Keratinocyte (primary cell): Measurements from ENCODE around the gene ANTKMT.

Experiments used
- EZH2 ChIP-seq: IDR thresholded peaks from one replicate; pipeline ENCODE4 v1.6.1; 2012; ENCODE audit warnings: inconsistent platforms, mild to moderate bottlenecking, low read length, moderate library complexity
- TF ChIP-seq, protein P1 (sequence below), 3 experiments: IDR thresholded peaks in 1 of 3; conservative IDR thresholded peaks in 1 of 3; optimal IDR thresholded peaks in 1 of 3; 2 replicates in 2 of 3; 3 replicates in 1 of 3; pipeline versions ENCODE3 to v1.5.1; 2011; ENCODE audit warnings: low read length in 3 of 3, mild to moderate bottlenecking in 3 of 3, moderate library complexity in 2 of 3, control low read depth in 1 of 3, inconsistent platforms in 1 of 3; ENCODE audit not compliant: insufficient read depth in 2 of 3; ENCODE audit errors: extremely low read depth in 1 of 3

DNA sequence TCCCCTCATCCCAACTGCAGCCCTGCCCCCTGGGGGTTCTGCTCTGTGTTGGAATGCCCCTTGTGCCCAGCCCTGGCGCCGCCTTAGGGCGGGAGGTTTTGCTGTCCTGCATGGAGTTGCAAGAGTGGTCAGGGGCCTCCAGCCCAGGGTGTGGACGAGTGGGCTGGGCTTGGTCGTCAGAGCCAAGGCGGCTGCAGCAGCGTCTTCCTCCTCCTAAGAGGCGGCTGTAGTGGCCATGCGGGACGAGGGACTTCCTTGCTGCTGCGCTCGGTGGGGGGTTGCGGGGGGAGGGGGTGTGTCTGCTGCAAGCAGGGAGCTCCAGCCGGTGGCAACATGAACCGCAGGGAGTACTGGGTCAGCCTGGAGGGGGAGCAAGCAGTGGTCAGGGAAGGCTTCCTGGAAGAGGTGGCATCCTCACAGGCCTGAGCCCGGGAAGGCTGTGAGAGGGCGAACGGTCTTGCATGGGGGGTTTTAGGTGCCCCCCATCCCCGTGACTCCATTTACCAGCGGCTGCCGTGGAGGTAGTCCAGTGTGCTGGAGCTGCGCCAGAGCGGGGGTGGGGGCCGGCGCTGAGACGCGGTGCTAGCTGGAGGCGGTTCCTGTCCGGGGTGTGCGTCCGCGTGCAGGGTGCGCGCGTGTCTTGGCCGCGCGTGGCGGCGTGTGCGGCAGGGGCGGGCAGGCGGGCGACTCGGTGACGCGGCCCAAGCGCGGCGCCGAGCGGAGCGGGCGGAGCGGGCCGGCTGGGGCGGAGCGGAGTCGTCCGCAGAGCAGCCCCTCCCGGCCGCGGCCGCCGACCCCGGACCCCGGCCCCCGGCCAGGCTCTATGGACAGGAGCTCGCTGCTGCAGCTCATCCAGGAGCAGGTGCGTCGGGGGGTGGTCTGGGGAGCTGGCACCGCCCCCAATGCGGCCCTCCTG, 45.7 kb upstream of the ANTKMT start, which contains the start of gene RHBDL1:
- TF ChIP-seq, protein P1, sequence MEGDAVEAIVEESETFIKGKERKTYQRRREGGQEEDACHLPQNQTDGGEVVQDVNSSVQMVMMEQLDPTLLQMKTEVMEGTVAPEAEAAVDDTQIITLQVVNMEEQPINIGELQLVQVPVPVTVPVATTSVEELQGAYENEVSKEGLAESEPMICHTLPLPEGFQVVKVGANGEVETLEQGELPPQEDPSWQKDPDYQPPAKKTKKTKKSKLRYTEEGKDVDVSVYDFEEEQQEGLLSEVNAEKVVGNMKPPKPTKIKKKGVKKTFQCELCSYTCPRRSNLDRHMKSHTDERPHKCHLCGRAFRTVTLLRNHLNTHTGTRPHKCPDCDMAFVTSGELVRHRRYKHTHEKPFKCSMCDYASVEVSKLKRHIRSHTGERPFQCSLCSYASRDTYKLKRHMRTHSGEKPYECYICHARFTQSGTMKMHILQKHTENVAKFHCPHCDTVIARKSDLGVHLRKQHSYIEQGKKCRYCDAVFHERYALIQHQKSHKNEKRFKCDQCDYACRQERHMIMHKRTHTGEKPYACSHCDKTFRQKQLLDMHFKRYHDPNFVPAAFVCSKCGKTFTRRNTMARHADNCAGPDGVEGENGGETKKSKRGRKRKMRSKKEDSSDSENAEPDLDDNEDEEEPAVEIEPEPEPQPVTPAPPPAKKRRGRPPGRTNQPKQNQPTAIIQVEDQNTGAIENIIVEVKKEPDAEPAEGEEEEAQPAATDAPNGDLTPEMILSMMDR (optimal IDR thresholded peaks at IDR 0.05 in 1 of 3, IDR thresholded peaks at IDR 0.05 in 1 of 3, conservative IDR thresholded peaks at IDR 0.05 in 1 of 3; ENCODE audit: extremely low read depth in 1 of 3, insufficient read depth in 2 of 3, low read length in 3 of 3), result no peak
- TF ChIP-seq EZH2, result no peak
